ENCODE measurements around the gene BDP1.
"Not testable (repeated sequence)": the region's sequence is repeated elsewhere in the genome, so short reads cannot be mapped to it uniquely, and the experiment has no call there.

GRCh38 chr5:71609916-71610315 lies 154.5 kb downstream of the BDP1 start:
- not testable (repeated sequence) for TF ChIP-seq CTCF, POLR2A (IDR thresholded peaks at IDR 0.05)
